HTERT RPE-1 (cell line): ENCODE data around the gene ZRANB1.

Experiments used
- in situ Hi-C: fragments of 300-500 bp; cut with MboI; formaldehyde crosslinking; loops from 4 replicates; pipeline ENCODE4 v1.14.3; 2020; ENCODE audit warnings: low sequenced_read_pairs

The ZRANB1 gene

GRCh38 chr10:124993345-124993708 is 51.4 kb downstream of the ZRANB1 start:
- in situ Hi-C loops = no loop called here

DNA sequence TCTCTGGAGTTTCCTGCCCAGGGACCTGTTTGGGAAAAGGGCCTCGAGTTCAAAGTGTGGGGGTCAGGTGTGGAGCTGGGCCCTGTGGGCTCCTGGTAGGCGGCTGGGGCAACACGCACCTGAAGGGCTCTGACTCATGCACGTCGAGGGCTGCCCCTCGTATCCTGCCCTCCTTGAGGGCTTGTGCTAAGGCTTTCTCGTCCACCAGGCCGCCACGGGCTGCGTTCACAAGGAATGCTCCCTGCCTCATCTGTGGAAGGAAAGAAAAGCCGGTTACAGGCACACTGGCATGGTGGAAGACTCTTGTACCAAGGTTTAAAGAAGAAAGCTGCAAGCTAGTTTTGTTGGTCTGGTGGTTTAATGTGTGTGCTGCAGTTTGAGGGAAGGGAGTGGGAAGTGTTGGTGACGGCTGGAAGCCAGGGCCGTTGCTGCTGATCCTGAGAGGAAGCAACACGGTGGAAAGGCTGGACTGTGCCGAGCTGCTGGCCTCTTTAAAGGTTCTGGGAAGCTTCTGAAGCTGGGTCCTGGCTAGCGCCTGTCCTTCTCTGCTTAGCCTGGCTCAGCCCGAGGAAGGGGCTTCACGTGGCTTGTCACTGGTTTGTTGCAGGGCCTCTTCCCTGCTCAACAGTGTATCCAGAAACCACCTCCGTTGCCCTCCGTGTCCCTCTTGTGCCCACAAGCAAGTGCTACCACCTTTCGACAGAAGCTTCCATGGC is 52.0 kb downstream of the ZRANB1 start:
- in situ Hi-C loops = no loop called here

GRCh38 chr10:124994573-124995473 is 52.9 kb downstream of the ZRANB1 start:
- in situ Hi-C loops = no loop called here

DNA sequence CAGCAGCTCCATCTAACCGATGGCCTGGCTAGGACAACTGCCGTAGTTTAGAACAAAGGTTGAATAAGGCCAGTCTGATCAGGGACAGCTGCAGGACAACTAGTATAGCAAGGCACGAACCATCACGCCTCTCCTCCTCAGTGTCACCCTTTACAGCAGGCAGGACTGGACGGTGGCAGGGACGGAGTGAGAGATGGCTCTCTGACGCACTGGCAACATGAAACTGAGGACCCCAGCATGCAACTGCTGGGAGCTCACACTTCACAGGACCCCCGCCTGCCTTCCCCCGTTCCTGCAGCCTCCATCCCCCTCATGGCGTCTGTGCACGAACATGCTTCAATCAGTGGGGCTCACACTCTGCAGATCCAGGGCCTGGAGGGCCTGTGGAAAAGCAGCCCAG is 53.7 kb downstream of the ZRANB1 start:
- in situ Hi-C loops = no loop called here

DNA sequence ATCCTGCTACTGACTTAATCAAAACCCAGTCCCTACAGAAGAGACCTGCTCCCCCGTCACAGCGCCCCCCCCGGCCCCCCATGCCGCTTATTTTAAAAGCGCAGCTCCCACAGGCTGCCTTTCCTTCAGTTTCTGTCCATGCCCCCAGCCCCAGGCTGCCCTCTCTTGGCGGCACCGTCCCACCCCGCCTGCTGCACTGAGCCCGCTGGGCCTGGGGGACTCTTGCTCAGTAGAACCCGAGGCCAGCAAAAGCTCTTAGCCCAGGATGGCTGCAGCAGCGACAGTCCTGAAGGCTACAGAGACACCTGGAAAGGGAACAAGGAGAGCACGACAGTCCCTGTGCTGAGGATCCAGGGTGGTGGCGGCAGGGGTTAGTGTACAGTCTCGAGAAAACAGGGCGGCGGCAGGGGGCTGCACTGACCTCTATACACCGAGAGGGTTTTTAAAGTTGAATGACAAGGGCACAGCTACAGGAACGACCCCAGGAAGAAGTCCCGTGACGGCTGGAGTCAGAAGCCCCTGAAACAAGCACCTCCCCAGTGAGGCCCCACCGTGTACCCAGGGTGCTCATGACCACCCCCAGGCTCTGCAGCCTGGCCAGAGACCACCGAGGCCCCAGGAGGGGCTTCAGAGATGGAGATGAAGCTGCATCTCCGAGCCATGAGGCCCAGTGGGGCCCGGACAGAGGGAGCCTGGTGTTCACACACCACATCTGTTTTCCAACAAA is 54.4 kb downstream of the ZRANB1 start:
- in situ Hi-C loops = no loop called here

- in situ Hi-C loops = no loop called here
Measured at GRCh38 chr10:124996854-124997215, 54.9 kb downstream of the ZRANB1 start.

- in situ Hi-C loops = no loop called here
Measured at GRCh38 chr10:124997306-124997705, 55.4 kb downstream of the ZRANB1 start.

DNA sequence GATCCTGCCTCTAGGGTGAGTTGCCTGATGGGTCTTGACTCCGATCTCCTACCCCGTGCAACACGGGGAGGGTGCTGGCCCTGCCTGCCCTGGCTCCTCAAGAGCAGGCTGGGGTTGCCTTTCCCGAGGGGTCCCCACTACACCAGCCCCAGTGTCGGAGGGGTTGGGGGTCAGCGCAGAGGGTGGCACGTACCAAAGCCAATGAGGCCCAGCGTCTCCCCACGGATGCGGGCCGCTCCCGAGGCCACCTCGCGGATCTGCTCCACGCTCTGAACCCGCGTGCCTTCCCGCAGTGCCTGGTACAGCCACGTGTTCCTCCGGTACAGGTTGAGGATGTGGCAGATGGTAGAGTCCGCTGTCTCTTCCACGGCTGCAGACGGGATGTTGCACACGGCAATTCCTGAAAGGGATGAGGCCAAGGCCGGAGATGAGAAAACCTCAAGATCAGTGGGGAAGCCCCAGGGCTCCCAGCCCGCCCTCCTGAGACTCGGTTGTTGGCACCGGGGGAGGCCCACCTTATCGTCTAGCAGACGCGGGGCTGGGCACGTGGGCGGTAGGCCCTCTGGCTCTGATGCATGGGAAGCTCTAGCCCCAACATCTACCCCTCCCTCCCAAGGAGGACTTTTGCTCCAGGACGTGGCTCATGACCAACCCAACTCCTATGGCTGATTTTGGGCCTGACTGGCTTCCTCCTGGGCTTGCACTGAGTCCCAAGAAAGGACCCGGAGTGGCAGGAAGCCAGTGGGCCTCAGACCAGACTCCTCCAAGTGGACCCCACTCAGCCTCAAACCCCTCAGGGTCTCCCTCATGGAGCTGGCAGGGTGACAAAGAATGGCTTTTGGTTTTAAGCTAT is 56.1 kb downstream of the ZRANB1 start:
- in situ Hi-C loops = no loop called here

DNA sequence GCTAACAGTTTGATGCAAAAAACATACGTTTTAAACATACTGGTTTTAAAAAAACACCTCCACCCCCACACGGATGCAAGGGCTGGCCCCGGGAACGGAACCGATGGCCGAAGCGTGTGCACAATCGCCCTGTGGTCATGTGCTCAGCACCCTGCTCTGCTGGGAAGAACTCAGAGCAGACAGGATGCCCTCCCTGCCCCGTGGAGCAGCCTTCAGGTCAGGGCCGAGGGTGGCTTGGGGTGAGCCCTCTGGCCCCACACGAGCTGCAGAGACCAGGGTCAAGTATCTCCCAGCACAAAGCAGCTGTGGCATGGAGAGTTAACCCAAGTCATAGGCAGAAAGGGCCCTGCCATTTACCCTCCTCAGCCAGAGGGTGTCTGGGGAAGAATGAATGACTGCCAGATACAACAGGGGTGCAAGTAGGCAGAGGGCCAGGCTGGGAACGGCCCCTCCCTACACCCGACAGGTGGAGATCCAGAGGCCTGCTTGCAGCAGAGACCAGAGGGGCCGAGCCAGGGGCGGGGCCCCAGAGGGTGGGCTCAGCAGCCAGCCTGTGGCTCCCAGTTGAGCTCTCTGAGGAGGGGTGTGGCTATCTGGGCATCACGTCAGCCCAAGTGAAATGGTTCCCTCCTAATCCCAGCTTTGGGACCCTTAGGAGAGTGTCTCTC is 56.8 kb downstream of the ZRANB1 start:
- in situ Hi-C loops = no loop called here

- in situ Hi-C loops = no loop called here
Measured at GRCh38 chr10:124999433-125000365, 57.8 kb downstream of the ZRANB1 start.

DNA sequence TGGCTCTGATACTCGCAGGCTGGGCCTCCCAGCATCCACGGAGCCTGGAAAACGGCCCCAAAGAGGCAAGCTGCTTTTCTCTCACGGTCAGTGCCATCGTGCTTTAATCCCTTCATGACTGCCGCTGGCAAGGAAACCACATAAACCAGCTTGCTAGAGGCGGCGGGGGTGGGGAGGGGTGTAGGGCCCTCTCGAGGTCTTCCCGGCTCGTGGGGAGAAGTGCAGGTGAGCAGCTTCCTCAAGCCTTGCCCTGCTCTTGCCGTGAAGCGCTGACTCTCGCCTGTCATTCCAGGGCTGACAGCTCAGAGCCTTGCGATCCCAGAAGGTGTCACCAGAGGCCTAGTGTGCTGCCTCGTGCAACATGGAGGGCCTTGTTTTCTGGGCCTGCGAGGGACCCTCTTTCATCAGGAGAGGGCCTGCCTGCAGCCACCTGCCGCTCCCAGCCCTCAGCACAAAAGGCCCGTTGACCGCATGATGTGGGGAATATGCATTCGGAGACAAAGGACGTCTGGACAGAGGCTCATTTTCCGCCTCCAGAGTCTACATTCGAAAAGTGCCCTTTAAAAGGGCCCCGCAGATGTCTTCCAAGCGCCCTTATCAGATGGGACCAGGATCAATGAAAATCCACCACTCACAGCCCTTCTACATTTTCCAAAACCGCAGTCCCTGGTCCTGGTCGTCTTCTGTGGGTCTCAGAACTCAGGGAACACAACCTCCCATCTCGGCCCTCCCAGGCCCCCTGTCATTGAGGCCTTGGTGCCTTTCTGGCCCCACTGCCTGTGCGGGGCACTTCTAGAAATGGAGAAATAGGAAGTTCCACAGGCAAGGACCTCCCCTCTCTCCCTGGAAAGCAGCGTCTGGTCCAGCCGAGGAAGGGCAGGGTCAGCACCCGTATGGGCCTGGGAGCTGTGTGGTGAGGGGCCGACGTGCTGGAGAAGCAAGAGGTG is 58.7 kb downstream of the ZRANB1 start:
- in situ Hi-C loops = no loop called here

- in situ Hi-C loops = no loop called here
Measured at GRCh38 chr10:125001313-125002046, 59.6 kb downstream of the ZRANB1 start.

GRCh38 chr10:125002047-125002422 is 60.1 kb downstream of the ZRANB1 start:
- in situ Hi-C loops = no loop called here

DNA sequence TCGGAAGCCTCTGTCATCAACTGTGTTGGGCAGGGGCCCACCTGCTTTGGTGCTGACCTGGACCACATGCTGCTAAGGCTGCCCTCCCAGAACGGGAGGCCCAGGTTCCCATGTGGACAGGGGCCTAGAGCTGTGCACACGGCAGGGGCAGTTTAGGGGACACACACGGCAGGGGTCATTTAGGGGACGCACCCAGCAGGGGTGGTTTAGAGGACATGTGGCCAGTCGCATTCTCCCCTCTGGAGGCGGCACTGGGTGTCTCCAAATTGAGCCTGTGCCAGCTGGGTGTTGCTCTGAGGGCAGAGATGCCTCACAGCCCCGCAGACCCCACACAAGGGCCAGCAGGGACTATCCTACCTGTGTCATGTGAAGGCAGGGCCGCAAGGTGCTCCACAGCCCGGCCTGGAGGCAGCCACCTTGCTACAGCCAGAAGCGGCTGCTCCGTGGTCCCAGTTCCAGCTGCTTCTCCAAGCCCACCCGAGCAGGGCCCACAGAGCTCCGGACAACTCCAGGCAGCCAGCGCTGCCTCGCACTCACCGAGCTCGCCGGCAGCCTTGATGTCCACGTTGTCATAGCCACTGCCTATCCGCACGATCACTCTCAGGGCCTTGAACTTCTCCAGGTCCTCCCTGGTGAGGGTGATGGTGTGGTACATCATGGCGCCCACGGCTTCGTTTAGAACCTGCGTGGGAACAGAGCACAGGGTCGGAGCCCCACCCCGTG is 60.7 kb downstream of the ZRANB1 start:
- in situ Hi-C loops = no loop called here

DNA sequence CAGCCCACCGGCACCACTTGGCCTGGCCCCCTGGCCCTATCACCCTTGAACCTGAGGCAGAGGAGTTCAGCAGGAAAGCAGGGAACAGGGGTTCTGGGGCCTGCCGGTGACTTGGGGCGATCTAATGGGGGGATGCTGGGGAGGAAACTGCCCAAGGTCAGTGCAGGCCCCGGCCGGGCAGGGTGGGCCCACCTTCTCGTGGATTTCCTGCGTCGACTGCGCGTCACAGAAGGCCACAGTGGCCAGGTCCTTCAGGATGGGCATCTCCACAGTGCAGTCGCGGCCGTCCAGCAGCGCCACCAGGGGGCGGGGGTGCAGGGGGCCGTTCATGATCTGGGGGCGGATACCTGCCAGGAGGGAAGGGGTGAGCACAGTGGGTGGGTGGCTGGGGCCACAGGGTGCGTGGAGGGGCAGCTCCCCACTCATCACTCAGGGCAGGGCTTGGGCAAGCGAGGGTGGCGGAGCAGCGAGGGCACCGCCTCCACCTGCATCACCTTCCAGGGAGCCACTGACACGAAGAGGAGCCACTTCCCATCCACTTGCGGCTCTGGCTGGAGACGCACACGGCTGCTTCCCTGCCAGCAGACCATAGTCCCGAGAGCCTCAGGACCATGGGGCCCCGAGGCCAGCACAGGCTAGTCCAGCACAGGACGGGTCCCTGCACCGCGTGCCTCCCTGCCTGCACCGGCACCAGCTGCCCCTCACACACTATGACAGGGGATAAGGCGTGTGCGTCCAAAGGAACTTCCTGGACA is 61.4 kb downstream of the ZRANB1 start:
- in situ Hi-C loops = no loop called here

GRCh38 chr10:125003901-125004467 is 62.1 kb downstream of the ZRANB1 start:
- in situ Hi-C loops = no loop called here
